ENCODE measurements around the gene LRRK1.

LRRK1 gene

DNA sequence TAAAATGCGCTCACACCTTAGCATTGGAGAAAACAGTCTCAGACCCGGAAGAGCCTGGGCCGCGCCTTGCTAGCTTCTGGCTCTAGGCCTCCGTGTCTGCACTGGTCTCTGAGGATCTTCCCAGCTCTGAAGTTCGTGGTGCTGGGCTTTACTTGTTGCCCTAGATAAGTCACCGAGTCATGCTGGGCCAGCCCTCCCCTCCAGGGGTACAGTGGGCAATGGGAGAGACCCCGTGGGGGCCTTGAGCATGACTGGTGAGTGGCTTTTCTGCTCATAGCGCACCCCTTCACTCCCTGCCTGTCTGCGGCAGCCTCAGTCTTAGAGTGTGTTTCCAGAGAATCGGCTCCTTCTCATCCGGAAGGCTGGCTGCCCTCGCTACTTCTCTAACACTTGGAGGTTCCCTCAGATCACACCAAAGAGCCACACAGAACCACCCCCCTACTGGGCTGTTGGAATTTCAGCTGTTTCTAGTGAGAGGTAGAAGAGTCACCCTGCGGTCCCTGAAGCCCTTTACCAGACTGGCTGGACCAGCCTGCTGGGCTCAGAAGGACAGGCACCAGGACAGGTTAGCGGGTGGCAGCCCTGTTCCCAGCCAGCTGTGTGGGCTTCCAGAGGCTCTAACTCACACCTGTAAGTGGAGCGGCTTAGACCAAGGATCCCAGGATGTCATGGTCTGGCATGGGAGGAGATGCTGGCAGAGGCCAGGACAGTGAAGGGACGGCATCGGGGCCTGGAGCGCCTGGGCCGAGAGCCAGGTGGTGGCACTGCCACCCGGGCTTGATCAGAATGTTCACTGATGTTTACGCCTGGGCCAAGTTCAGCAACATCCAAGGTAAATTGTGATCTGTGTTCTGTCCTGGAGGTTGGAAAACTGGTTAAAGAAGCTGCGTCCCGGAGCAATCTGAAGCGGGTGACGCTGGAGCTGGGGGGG is 21.7 kb upstream of the LRRK1 start:
- Histone ChIP-seq H3K9me3 (ENCODE audit: low read depth, low read length) (no peaks in the 10 kb centered on the region), H3K4me3 (no peak overlapping the region), H3K27ac (no peak overlapping the region), H3K36me3 (ENCODE audit: insufficient read depth, low read length) (no peaks in the 10 kb centered on the region), H3K9ac (ENCODE audit: insufficient read length) (no peak overlapping the region)
- DNase-seq (ENCODE audit: low read depth, low spot score): no peak
- TF ChIP-seq EZH2 (IDR thresholded peaks at IDR 0.05) (no peak), FOXP2 (optimal IDR thresholded peaks at IDR 0.05; ENCODE audit: control extremely low read depth, extremely low read length, insufficient read depth) (no peak), POLR2AphosphoS5 (IDR thresholded peaks at IDR 0.05; ENCODE audit: borderline replicate concordance, low read depth, low read length) (no peak)

- no peak overlapping the region for H3K27ac ChIP-seq
- H3K9ac ChIP-seq (ENCODE audit: insufficient read length): no peak overlapping the region
- DNase-seq (ENCODE audit: low read depth, low spot score): no peak
- no peak overlapping the region for H3K4me3 ChIP-seq
- H3K9me3 ChIP-seq (ENCODE audit: low read depth, low read length): no peaks in the 10 kb centered on the region
- TF ChIP-seq FOXP2 (optimal IDR thresholded peaks at IDR 0.05; ENCODE audit: control extremely low read depth, extremely low read length, insufficient read depth) (no peak), EZH2 (IDR thresholded peaks at IDR 0.05) (no peak), POLR2AphosphoS5 (IDR thresholded peaks at IDR 0.05; ENCODE audit: borderline replicate concordance, low read depth, low read length) (no peak)
- H3K36me3 ChIP-seq (ENCODE audit: insufficient read depth, low read length): no peaks in the 10 kb centered on the region
These were observed 21.0 kb upstream of the LRRK1 start for GRCh38 chr15:100898152-100898490.

- TF ChIP-seq FOXP2 (optimal IDR thresholded peaks at IDR 0.05; ENCODE audit: control extremely low read depth, extremely low read length, insufficient read depth) (no peak), EZH2 (IDR thresholded peaks at IDR 0.05) (no peak), POLR2AphosphoS5 (IDR thresholded peaks at IDR 0.05; ENCODE audit: borderline replicate concordance, low read depth, low read length) (no peak)
- Histone ChIP-seq H3K9me3 (ENCODE audit: low read depth, low read length) (no peaks in the 10 kb centered on the region), H3K9ac (ENCODE audit: insufficient read length) (no peak overlapping the region), H3K4me3 (no peak overlapping the region), H3K27ac (no peak overlapping the region), H3K36me3 (ENCODE audit: insufficient read depth, low read length) (no peaks in the 10 kb centered on the region)
- DNase-seq (ENCODE audit: low read depth, low spot score): no peak
These were observed 20.3 kb upstream of the LRRK1 start for GRCh38 chr15:100898661-100899462.

- Histone ChIP-seq H3K9ac (ENCODE audit: insufficient read length) (no peak overlapping the region), H3K9me3 (ENCODE audit: low read depth, low read length) (no peaks in the 10 kb centered on the region), H3K27ac (no peak overlapping the region), H3K4me3 (no peak overlapping the region), H3K36me3 (ENCODE audit: insufficient read depth, low read length) (no peaks in the 10 kb centered on the region)
- no peak for DNase-seq (ENCODE audit: low read depth, low spot score)
- no peak for TF ChIP-seq POLR2AphosphoS5 (IDR thresholded peaks at IDR 0.05; ENCODE audit: borderline replicate concordance, low read depth, low read length)
- no peak for TF ChIP-seq EZH2 (IDR thresholded peaks at IDR 0.05)
- no peak for TF ChIP-seq FOXP2 (optimal IDR thresholded peaks at IDR 0.05; ENCODE audit: control extremely low read depth, extremely low read length, insufficient read depth)
These were observed 19.6 kb upstream of the LRRK1 start for GRCh38 chr15:100899601-100900000.

- Histone ChIP-seq H3K27ac (no peak overlapping the region), H3K4me3 (no peak overlapping the region), H3K9ac (ENCODE audit: insufficient read length) (no peak overlapping the region), H3K9me3 (ENCODE audit: low read depth, low read length) (no peaks in the 10 kb centered on the region), H3K36me3 (ENCODE audit: insufficient read depth, low read length) (no peaks in the 10 kb centered on the region)
- TF ChIP-seq POLR2AphosphoS5 (IDR thresholded peaks at IDR 0.05; ENCODE audit: borderline replicate concordance, low read depth, low read length): no peak
- no peak for TF ChIP-seq FOXP2 (optimal IDR thresholded peaks at IDR 0.05; ENCODE audit: control extremely low read depth, extremely low read length, insufficient read depth)
- no peak for TF ChIP-seq EZH2 (IDR thresholded peaks at IDR 0.05)
- DNase-seq (ENCODE audit: low read depth, low spot score): no peak
These were observed 18.9 kb upstream of the LRRK1 start for GRCh38 chr15:100900136-100900794.

DNA sequence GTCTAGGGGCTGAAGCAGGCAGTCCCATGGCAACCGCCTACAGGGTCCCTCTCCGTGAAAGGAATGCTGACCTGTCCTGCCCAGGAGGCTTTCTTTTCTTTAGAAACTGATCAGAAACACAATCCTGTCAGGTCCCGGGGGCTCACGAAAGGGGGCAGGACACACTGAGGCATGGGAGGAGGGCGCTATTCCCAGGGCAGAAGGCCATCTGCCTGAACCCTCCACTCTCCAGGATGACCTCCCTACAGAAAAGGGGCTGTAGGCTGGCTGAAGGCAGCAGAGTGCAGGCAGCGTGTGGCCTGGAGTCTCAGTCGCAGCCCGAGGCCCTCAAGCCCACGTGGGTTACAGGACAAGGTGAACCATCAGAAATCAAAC is 18.4 kb upstream of the LRRK1 start:
- TF ChIP-seq FOXP2 (optimal IDR thresholded peaks at IDR 0.05; ENCODE audit: control extremely low read depth, extremely low read length, insufficient read depth) (no peak), POLR2AphosphoS5 (IDR thresholded peaks at IDR 0.05; ENCODE audit: borderline replicate concordance, low read depth, low read length) (no peak), EZH2 (IDR thresholded peaks at IDR 0.05) (no peak)
- DNase-seq (ENCODE audit: low read depth, low spot score): no peak
- Histone ChIP-seq H3K36me3 (ENCODE audit: insufficient read depth, low read length) (no peaks in the 10 kb centered on the region), H3K9me3 (ENCODE audit: low read depth, low read length) (no peaks in the 10 kb centered on the region), H3K4me3 (no peak overlapping the region), H3K9ac (ENCODE audit: insufficient read length) (no peak overlapping the region), H3K27ac (no peak overlapping the region)

GRCh38 chr15:100901296-100901695 is 17.9 kb upstream of the LRRK1 start:
- Histone ChIP-seq H3K36me3 (ENCODE audit: insufficient read depth, low read length) (no peaks in the 10 kb centered on the region), H3K9ac (ENCODE audit: insufficient read length) (no peak overlapping the region), H3K27ac (no peak overlapping the region), H3K4me3 (no peak overlapping the region), H3K9me3 (ENCODE audit: low read depth, low read length) (no peaks in the 10 kb centered on the region)
- TF ChIP-seq FOXP2 (optimal IDR thresholded peaks at IDR 0.05; ENCODE audit: control extremely low read depth, extremely low read length, insufficient read depth): no peak
- TF ChIP-seq EZH2 (IDR thresholded peaks at IDR 0.05): no peak
- no peak for TF ChIP-seq POLR2AphosphoS5 (IDR thresholded peaks at IDR 0.05; ENCODE audit: borderline replicate concordance, low read depth, low read length)
- no peak for DNase-seq (ENCODE audit: low read depth, low spot score)

All from SK-N-MC (cell line).